Kidney (tissue), 14 donors: ENCODE results near the gene GMIP. TPM values are rescaled to one million over a fixed set of nuclear protein-coding genes. Genes with fewer than 3 reads are reported as not detected.

Experiments
- DNase-seq, 5 donors: peaks; one replicate each; pipeline ENCODE4 v3.0.0-alpha.2; 2013 to 2020
- FAIRE-seq: peaks from 2 replicates; lab custom pipeline; 2012; peaks lifted over from hg19 to GRCh38; lab: Jason Lieb, UNC
- H3K27ac ChIP-seq, 2 donors: one replicate each; pipeline ENCODE4 v1.7.0; 2013; ENCODE audit warnings: low read depth in 2 of 2, low read length in 2 of 2, inconsistent platforms in 1 of 2
- H3K27me3 ChIP-seq: one replicate; pipeline ENCODE4 v1.7.1; 2013; ENCODE audit warnings: low read length, inconsistent platforms; ENCODE audit not compliant: control insufficient read depth, insufficient read depth
- H3K36me3 ChIP-seq, 3 donors: one replicate each; pipeline versions ENCODE4 v1.7.0 to v1.7.1; 2013; ENCODE audit warnings: low read length in 3 of 3, control low read depth in 1 of 3, inconsistent platforms in 1 of 3; ENCODE audit not compliant: insufficient read depth in 3 of 3, control insufficient read depth in 2 of 3
- H3K4me1 ChIP-seq, 3 donors: one replicate each; pipeline versions ENCODE4 v1.7.0 to v1.7.1; 2013; ENCODE audit warnings: low read length in 3 of 3, inconsistent platforms in 1 of 3, low read depth in 1 of 3; ENCODE audit not compliant: control insufficient read depth in 2 of 3, insufficient read depth in 2 of 3
- H3K4me3 ChIP-seq, 3 donors: one replicate each; pipeline versions ENCODE4 v1.7.0 to v1.8.1; 2013; ENCODE audit warnings: low read length in 3 of 3, control low read depth in 1 of 3, inconsistent platforms in 1 of 3
- H3K9ac ChIP-seq, 3 donors: one replicate each; pipeline versions ENCODE4 v1.7.0 to v1.7.1; 2013; ENCODE audit warnings: low read length in 3 of 3, control low read depth in 1 of 3, inconsistent platforms in 1 of 3
- H3K9me3 ChIP-seq, 3 donors: one replicate each; pipeline versions ENCODE4 v1.7.0 to v1.7.1; 2013; ENCODE audit warnings: low read length in 3 of 3, control low read depth in 1 of 3, inconsistent platforms in 1 of 3; ENCODE audit not compliant: control insufficient read depth in 2 of 3, insufficient read depth in 1 of 3
- intact Hi-C: fragments of 100-400 bp; cut with DNase I; formaldehyde crosslinking; loops from one replicate; pipeline ENCODE4 v1.11.1; 2022
- polyA plus RNA-seq: library from polyadenylated mRNA; stranded (reverse); fragments of 350-450 nt; fragmentation: Illumina TruSeq; extraction: RNeasy Lipid Tissue Mini Kit (QIAGEN cat#74804); gene quantifications from one replicate; pipeline ENCODE4 v1.2.3, GENCODE V29; 2014; ENCODE audit warnings: low read depth, low replicate concordance; ENCODE audit not compliant: insufficient read depth
- total RNA-seq: library from RNA; stranded (reverse); fragmentation: NEBNext Ultra II Directional; extraction: Animal tissue kit (Norgen Biotek cat#: 25700); gene quantifications from one replicate; pipeline ENCODE4 v1.2.1, GENCODE V29; 2021
- TF ChIP-seq, protein P1 (sequence below): IDR thresholded peaks from 3 replicates; pipeline ENCODE4 v1.5.1; 2012; ENCODE audit warnings: mild to moderate bottlenecking, moderate library complexity, borderline replicate concordance; ENCODE audit not compliant: insufficient read depth; ENCODE audit errors: extremely low read depth
- donor health status: control.
- donor health status: control.
- donor health status: control.
- donor health status: control.
- donor health status: control.
- donor health status: DM: yes; HTN: yes; CAD: no.
- donor health status: Normal renal cell carcinoma (clear cell type).

GMIP gene
- total and polyA plus RNA-seq, 2 donors from 2014 or later, result 3.3 to 18.8 TPM

- FAIRE-seq, result no peak
- Histone ChIP-seq H3K9ac (no peak overlapping the region), H3K4me1 (peaks cover 0 to 3% (median 0%) of the 10 kb centered on the region in 3 donors), H3K9me3 (no peaks in the 10 kb centered on the region), H3K27ac (no peak overlapping the region), H3K4me3 (no peak overlapping the region), H3K27me3 (no peaks in the 10 kb centered on the region), H3K36me3 (peaks cover 0 to 62% (median 38%) of the 10 kb centered on the region in 3 donors)
- intact Hi-C loops, result no loop called here
- DNase-seq, result peak in 1 of 5 donors; percentile 69
- TF ChIP-seq, protein P1, sequence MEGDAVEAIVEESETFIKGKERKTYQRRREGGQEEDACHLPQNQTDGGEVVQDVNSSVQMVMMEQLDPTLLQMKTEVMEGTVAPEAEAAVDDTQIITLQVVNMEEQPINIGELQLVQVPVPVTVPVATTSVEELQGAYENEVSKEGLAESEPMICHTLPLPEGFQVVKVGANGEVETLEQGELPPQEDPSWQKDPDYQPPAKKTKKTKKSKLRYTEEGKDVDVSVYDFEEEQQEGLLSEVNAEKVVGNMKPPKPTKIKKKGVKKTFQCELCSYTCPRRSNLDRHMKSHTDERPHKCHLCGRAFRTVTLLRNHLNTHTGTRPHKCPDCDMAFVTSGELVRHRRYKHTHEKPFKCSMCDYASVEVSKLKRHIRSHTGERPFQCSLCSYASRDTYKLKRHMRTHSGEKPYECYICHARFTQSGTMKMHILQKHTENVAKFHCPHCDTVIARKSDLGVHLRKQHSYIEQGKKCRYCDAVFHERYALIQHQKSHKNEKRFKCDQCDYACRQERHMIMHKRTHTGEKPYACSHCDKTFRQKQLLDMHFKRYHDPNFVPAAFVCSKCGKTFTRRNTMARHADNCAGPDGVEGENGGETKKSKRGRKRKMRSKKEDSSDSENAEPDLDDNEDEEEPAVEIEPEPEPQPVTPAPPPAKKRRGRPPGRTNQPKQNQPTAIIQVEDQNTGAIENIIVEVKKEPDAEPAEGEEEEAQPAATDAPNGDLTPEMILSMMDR, result no peak
Observed at GRCh38 chr19:19656451-19657396, 13.3 kb upstream of the GMIP start.

DNA sequence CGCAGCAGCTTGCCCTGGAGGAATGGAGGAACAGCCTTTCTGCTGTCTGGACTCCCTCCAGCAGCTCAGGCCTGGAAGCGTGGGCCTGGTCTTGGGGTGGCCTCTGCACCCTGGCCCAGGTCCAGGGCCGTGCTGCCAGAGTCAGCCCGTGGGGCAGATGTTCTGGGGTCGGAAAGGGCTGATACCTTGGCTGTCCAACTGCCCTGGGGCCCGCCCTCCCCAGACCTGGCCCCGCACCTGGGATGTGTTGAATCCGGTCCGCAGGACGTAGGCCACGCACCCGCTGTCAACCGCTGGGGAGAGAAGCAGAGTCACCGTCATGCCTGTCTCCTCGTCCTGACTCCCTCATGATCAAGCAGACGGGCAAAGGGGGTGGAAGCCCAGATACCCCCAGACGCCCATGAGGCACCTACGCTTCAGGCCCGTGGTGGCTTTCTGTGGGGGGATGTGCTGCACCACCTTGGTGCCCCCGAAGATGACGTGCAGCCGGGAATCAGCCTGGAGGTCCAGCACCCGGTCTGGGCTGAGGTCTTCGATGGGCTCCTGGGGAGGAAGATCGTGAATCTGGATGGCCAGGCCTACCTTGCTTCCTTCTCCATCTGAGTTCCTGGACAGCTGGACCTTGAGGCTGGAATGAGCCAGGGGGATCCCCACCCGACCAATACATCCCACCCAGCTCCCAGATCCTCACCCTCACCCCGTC lies 12.3 kb upstream of the GMIP start:
- no peaks in the 10 kb centered on the region for H3K9me3 ChIP-seq
- H3K4me3 ChIP-seq, result no peak overlapping the region
- FAIRE-seq, result no peak
- DNase-seq, result peak in 2 of 5 donors; percentile 34 to 69
- no peak overlapping the region for H3K27ac ChIP-seq
- peaks cover 0 to 71% (median 47%) of the 10 kb centered on the region in 3 donors for H3K36me3 ChIP-seq
- TF ChIP-seq, protein P1, result no peak
- H3K9ac ChIP-seq, result no peak overlapping the region
- H3K27me3 ChIP-seq, result no peaks in the 10 kb centered on the region
- intact Hi-C loops, result no loop called here
- H3K4me1 ChIP-seq, result no peaks in the 10 kb centered on the region

GRCh38 chr19:19655051-19655594 lies 11.7 kb upstream of the GMIP start:
- no peak overlapping the region for H3K4me3 ChIP-seq
- no peaks in the 10 kb centered on the region for H3K4me1 ChIP-seq
- FAIRE-seq, result no peak
- H3K36me3 ChIP-seq, result peaks cover 0 to 76% (median 49%) of the 10 kb centered on the region in 3 donors
- H3K9ac ChIP-seq, result no peak overlapping the region
- peak in 1 of 5 donors; percentile 62 for DNase-seq
- H3K27ac ChIP-seq, result no peak overlapping the region
- no peaks in the 10 kb centered on the region for H3K27me3 ChIP-seq
- intact Hi-C loops, result no loop called here
- H3K9me3 ChIP-seq, result no peaks in the 10 kb centered on the region
- TF ChIP-seq, protein P1, result no peak
